PC-9 (cell line): ENCODE results near the gene GJB4. TPM values are rescaled to one million over a fixed set of nuclear protein-coding genes. Genes with fewer than 3 reads are reported as not detected.

Experiments
- BruUV-seq: library from RNA; stranded (reverse); fragments of 400-500 nt; replicated peaks from 2 replicates; lab custom pipeline; 2021; lab: Mats Ljungman, UMichigan
- CTCF ChIA-PET: fragments of 300-600 bp; sonication (Branson Sonifier 250); formaldehyde crosslinking; loops from one replicate; lab custom pipeline; 2022; ENCODE audit warnings: antibody characterized with exemption; lab: Charles Lee
- POLR2A ChIA-PET: fragments of 300-600 bp; sonication (Branson Sonifier 250); formaldehyde crosslinking; loops from one replicate; lab custom pipeline; 2022; ENCODE audit warnings: antibody characterized with exemption; ENCODE audit not compliant: unreplicated experiment; lab: Charles Lee
- DNase-seq, 2 experiments: peaks; one replicate each; pipeline versions ENCODE4 v3.0.0 to v3.0.0-alpha.2; 2015 to 2022; ENCODE audit warnings: mixed read lengths in 1 of 2
- H2AFZ ChIP-seq: fragments of 200-600 bp; sonication (generic); 2 replicates; pipeline ENCODE4 v1.8.1; 2017; ENCODE audit warnings: antibody characterized with exemption
- H3F3A ChIP-seq: fragments of 200-600 bp; sonication (generic); 2 replicates; pipeline ENCODE4 v1.8.1; 2017; ENCODE audit warnings: antibody characterized with exemption, mild to moderate bottlenecking, low read depth; ENCODE audit not compliant: insufficient read depth
- H3K27ac ChIP-seq: fragments of 200-600 bp; sonication (generic); 2 replicates; pipeline ENCODE4 v1.6.1; 2016; ENCODE audit warnings: mixed run types
- H3K27me3 ChIP-seq: fragments of 200-600 bp; sonication (generic); 2 replicates; pipeline ENCODE4 v1.6.1; 2016; ENCODE audit warnings: low read depth, mixed run types; ENCODE audit not compliant: insufficient read depth
- H3K36me3 ChIP-seq: fragments of 200-600 bp; sonication (generic); 2 replicates; pipeline ENCODE4 v1.6.1; 2016; ENCODE audit warnings: low read depth, mixed run types
- H3K4me1 ChIP-seq: fragments of 200-600 bp; sonication (generic); replicated peaks from 2 replicates; pipeline ENCODE4 v1.6.1; 2016; ENCODE audit warnings: mixed run types; ENCODE audit not compliant: insufficient read depth
- H3K4me2 ChIP-seq: fragments of 200-600 bp; sonication (generic); 2 replicates; pipeline ENCODE4 v1.6.1; 2017; ENCODE audit warnings: mixed run types
- H3K4me3 ChIP-seq: fragments of 200-600 bp; sonication (generic); 2 replicates; pipeline ENCODE4 v1.6.1; 2016; ENCODE audit warnings: mixed run types
- H3K79me2 ChIP-seq: fragments of 200-600 bp; sonication (generic); 2 replicates; pipeline ENCODE4 v1.6.1; 2017; ENCODE audit warnings: low read depth, mixed run types
- H3K9me2 ChIP-seq: fragments of 200-600 bp; sonication (generic); 2 replicates; pipeline ENCODE4 v1.8.1; 2017; ENCODE audit warnings: mild to moderate bottlenecking; ENCODE audit not compliant: insufficient read depth
- H3K9me3 ChIP-seq: fragments of 200-600 bp; sonication (generic); 2 replicates; pipeline ENCODE4 v1.8.1; 2016; ENCODE audit warnings: low read depth; ENCODE audit not compliant: insufficient read depth
- H4K20me1 ChIP-seq: fragments of 200-600 bp; sonication (generic); 2 replicates; pipeline ENCODE4 v1.8.1; 2017; ENCODE audit not compliant: insufficient read depth
- EZH2 ChIP-seq: fragments of 200-600 bp; sonication (generic); IDR thresholded peaks from 2 replicates; pipeline ENCODE4 v1.8.0; 2017; ENCODE audit warnings: antibody characterized with exemption, low read depth
- intact Hi-C: fragments of 100-400 bp; cut with micrococcal nuclease; formaldehyde crosslinking; loops from one replicate; pipeline ENCODE4 v1.10.0; 2022; ENCODE audit not compliant: unreplicated experiment
- total RNA-seq: library from RNA; stranded (reverse); gene quantifications from 2 replicates; pipeline ENCODE4 v1.2.3, GENCODE V29; 2021
- TF ChIP-seq, protein P1 (sequence below): fragments of 200-600 bp; sonication (generic); conservative IDR thresholded peaks from 2 replicates; pipeline ENCODE4 v1.6.1; 2017; ENCODE audit warnings: mixed run types, antibody characterized with exemption, mild to moderate bottlenecking, moderate library complexity

GJB4 gene
- total RNA-seq, 1 experiment from 2014 or later: 5.8 TPM

DNA sequence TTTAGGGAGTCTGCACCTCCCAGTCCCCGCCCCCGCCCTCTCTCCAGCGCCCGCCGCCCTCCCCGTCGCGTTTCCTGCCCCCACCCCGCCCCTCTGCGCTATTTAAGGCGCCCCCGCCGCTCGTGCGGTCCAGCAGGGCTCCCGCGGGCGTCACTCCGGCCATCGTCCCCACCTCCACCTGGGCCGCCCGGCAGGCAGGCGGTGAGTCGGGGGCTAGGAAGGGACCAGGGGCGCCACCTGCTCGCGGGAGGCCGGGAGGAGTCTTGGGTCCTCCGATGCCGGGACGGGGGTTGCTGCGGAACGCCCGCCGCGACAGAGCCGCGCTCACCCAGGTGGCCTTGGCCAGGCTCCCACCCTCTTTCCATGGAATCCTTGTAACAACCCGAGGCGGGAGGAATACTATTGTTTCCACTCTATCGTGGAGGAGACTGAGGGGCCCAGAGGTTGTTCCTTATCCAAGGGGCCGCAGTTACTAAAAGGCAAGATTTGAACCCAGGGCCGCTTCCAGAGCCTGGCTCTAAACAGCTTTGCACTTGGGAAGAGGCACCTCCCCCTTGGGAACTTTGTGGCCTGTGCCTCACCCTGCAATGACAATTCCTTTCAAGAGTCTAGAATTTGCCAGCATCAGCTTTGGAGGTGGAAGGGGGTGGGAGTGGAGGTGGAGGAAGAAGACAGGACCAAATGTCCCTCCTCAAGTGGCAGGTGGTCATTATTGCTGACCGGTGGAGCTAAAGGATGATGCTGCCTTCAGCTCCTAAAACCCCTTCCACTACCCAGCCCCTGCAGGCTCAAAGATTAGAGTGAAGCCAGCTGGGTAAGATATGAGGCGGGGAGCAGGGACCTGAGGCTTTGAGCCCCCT lies 33.6 kb downstream of the GJB4 start, which contains the start of gene GJA4:
GJA4 (plus strand) TSS at position 132 of the 860 bp plus-strand sequence. CDS start 1,215 bp downstream, outside the sequence.
- H3K4me2 ChIP-seq: no peak within 1 kb of the TSS
- intact Hi-C loops: no loop called here

DNA sequence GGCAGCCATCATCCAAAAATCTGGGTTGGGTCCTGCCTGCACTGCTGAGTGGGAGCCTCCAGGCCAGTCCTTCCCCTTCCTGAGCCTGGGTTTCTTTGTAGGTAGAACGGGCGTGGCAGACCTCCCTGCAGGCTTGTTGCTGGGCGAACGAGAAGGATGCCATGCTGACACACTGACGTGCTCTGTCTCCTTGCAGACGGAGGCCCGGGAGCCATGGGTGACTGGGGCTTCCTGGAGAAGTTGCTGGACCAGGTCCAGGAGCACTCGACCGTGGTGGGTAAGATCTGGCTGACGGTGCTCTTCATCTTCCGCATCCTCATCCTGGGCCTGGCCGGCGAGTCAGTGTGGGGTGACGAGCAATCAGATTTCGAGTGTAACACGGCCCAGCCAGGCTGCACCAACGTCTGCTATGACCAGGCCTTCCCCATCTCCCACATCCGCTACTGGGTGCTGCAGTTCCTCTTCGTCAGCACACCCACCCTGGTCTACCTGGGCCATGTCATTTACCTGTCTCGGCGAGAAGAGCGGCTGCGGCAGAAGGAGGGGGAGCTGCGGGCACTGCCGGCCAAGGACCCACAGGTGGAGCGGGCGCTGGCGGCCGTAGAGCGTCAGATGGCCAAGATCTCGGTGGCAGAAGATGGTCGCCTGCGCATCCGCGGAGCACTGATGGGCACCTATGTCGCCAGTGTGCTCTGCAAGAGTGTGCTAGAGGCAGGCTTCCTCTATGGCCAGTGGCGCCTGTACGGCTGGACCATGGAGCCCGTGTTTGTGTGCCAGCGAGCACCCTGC lies 34.7 kb downstream of the GJB4 start:
- POLR2A ChIA-PET: no interaction called here
- Histone ChIP-seq H2AFZ (no peak overlapping the region), H3K27me3 (peaks cover 7% of the 10 kb centered on the region), H3K27ac (no peak overlapping the region), H3K4me1 (no peaks in the 10 kb centered on the region), H3K9me3 (no peaks in the 10 kb centered on the region), H4K20me1 (no peaks in the 10 kb centered on the region), H3F3A (no peaks in the 10 kb centered on the region), H3K79me2 (no peaks in the 10 kb centered on the region), H3K4me2 (no peak overlapping the region), H3K4me3 (no peak overlapping the region), H3K36me3 (no peaks in the 10 kb centered on the region), H3K9me2 (no peaks in the 10 kb centered on the region)
- TF ChIP-seq EZH2: no peak
- TF ChIP-seq, protein P1, sequence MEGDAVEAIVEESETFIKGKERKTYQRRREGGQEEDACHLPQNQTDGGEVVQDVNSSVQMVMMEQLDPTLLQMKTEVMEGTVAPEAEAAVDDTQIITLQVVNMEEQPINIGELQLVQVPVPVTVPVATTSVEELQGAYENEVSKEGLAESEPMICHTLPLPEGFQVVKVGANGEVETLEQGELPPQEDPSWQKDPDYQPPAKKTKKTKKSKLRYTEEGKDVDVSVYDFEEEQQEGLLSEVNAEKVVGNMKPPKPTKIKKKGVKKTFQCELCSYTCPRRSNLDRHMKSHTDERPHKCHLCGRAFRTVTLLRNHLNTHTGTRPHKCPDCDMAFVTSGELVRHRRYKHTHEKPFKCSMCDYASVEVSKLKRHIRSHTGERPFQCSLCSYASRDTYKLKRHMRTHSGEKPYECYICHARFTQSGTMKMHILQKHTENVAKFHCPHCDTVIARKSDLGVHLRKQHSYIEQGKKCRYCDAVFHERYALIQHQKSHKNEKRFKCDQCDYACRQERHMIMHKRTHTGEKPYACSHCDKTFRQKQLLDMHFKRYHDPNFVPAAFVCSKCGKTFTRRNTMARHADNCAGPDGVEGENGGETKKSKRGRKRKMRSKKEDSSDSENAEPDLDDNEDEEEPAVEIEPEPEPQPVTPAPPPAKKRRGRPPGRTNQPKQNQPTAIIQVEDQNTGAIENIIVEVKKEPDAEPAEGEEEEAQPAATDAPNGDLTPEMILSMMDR: no peak
- no TSS peak for BruUV-seq
- intact Hi-C loops: no loop called here
- CTCF ChIA-PET: no interaction called here
- no peak for DNase-seq

More for the DNA sequence above, 33.6 kb downstream of the GJB4 start, which contains the start of gene GJA4:
- H3K27me3 ChIP-seq: peaks cover 5% of the 10 kb centered on the region
- H3K27ac ChIP-seq: no peak within 1 kb of the TSS
- no peak for DNase-seq
- no peaks in the 10 kb centered on the region; the same call in 1 of the 2 replicates for H3F3A ChIP-seq
- H3K36me3 ChIP-seq: no peaks in the 10 kb centered on the region
- no TSS peak for BruUV-seq
- H3K9me3 ChIP-seq: no peaks in the 10 kb centered on the region
- no peak within 1 kb of the TSS for H3K4me3 ChIP-seq
- TF ChIP-seq EZH2: no peak
- TF ChIP-seq, protein P1: no peak
- ChIA-PET CTCF (no interaction called here), POLR2A (no interaction called here)
- no peaks in the 10 kb centered on the region for H4K20me1 ChIP-seq
- H2AFZ ChIP-seq: no peak within 1 kb of the TSS
- H3K4me1 ChIP-seq: no peaks in the 10 kb centered on the region
- no peaks in the 10 kb centered on the region for H3K79me2 ChIP-seq
- no peaks in the 10 kb centered on the region for H3K9me2 ChIP-seq

DNA sequence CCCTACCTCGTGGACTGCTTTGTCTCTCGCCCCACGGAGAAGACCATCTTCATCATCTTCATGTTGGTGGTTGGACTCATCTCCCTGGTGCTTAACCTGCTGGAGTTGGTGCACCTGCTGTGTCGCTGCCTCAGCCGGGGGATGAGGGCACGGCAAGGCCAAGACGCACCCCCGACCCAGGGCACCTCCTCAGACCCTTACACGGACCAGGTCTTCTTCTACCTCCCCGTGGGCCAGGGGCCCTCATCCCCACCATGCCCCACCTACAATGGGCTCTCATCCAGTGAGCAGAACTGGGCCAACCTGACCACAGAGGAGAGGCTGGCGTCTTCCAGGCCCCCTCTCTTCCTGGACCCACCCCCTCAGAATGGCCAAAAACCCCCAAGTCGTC lies 35.2 kb downstream of the GJB4 start:
- no peaks in the 10 kb centered on the region for H3F3A ChIP-seq
- peaks cover 7% of the 10 kb centered on the region for H3K27me3 ChIP-seq
- DNase-seq: no peak
- intact Hi-C loops: no loop called here
- H3K36me3 ChIP-seq: no peaks in the 10 kb centered on the region
- TF ChIP-seq, protein P1: no peak
- no peak for TF ChIP-seq EZH2
- no TSS peak for BruUV-seq
- H3K4me1 ChIP-seq: no peaks in the 10 kb centered on the region
- H3K4me3 ChIP-seq: no peak overlapping the region
- H3K9me2 ChIP-seq: no peaks in the 10 kb centered on the region
- H3K79me2 ChIP-seq: no peaks in the 10 kb centered on the region
- ChIA-PET POLR2A (no interaction called here), CTCF (no interaction called here)
- no peak overlapping the region for H3K4me2 ChIP-seq
- H2AFZ ChIP-seq: no peak overlapping the region
- no peaks in the 10 kb centered on the region for H4K20me1 ChIP-seq
- H3K27ac ChIP-seq: no peak overlapping the region
- no peaks in the 10 kb centered on the region for H3K9me3 ChIP-seq
